HG02571 (cell line): ENCODE data around the gene LMO1.

Source experiments
- ATAC-seq: cut with Tn5 transposase; IDR thresholded peaks from one replicate; pipeline ENCODE4 v1.9.1; 2021; ENCODE audit warnings: mild to moderate bottlenecking, moderate library complexity; ENCODE audit not compliant: unreplicated experiment

Gene LMO1

DNA sequence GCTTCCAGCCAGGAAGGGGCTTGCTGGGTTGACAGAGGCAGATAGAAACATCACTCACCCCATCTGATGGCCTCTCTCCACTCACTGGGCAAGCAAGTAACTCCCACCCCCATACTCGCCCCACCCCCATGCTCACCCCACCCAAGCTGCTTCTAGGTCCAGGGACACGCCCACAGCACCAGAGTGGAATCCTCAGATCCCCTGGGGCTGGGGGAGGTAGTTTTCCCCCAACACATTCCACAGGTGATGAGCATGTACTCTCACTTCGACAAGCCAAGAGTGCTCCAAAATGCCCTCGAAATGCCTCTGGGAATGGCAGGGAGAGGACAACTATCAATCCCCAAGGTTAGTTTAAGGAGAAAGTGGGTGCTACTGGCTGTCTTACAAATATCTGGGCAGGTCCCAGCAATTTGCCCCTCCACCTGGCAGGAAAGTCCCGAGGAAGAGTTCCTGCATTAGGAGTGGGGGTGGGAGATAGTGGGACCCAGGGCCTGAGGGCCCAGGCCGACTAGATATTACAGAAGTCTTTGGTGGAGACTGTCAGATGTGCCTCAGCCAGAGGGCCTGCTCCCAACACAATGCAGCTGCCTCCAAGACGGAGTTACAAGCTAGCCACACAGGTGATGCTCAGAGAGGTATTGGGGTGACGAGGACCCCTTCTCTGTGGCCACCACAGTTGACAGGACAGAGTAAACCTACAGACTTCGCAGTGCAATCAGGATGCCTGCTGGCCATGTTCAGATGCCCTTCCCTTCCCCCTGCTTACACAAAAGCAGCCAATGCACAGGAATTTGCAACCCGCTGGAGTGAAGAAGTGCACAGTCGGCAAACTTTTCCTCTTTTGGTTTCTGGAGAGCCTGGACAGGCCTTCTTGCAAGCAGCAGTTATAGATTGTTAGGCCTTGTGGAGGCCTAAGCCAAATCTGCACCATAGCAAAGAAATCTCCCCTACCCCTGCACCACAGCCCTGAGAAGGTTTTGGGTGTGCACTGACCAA, 2.9 kb upstream of the LMO1 start:
- ATAC-seq: no peak

DNA sequence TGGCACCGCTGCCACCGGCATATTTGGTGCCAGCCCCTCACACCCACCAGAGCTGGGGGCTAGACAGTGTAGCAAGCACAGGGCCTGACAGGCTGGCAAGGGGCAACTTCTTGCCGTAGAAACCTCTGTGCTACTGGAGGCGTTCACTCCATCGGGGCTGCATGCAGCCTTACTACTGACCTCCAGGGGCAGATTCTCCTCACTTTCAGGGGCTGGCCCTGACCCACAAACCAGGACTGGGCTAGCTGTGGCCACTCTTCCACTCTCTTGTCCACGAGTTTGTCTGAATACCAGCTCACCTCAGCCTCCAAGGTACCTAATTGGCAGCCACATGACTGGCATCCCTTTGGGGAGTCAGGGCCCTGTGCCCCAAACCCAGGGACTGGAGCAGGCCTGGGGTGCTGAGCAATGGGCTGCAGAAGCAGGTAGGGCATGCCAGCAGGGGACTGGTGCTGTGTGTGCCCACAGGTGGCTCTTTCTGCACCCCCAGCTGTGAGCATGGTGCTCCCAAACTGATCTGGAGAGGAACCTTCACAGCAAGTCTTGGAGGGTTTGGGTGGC, 2.1 kb upstream of the LMO1 start:
- ATAC-seq: no peak

DNA sequence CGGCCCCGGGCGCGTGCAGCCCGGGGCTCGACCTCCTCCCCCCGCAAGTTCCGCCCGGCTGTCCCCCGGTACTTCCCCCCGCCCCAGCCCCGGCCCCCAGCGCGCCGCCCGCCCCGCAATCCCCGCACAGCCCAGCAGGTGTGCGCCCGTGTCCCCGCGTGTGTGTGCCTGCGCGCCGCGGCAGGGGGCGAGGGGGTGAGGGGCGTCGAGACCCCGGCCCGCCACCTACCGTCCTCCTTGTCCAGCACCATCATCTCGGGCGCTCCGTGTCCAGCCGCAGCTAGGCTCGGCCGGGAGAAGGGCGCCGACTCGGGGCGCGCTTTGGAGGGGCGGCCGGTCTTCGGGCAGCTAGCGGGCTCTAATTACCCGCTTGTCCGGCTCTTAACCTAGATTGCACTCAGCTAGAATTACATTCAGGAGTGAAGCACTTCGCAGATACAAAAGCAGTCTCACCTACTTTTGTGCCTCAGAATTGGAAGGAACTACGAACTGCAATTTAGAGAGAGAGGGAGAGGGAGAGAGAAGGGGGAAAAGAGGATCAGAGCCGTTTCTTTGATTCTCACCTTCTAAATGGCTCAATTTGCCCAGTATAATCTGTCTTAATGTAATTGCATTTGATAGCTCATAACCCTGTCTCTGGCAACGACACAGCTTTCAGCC, 439 bp downstream of the LMO1 start:
- ATAC-seq: no peak

DNA sequence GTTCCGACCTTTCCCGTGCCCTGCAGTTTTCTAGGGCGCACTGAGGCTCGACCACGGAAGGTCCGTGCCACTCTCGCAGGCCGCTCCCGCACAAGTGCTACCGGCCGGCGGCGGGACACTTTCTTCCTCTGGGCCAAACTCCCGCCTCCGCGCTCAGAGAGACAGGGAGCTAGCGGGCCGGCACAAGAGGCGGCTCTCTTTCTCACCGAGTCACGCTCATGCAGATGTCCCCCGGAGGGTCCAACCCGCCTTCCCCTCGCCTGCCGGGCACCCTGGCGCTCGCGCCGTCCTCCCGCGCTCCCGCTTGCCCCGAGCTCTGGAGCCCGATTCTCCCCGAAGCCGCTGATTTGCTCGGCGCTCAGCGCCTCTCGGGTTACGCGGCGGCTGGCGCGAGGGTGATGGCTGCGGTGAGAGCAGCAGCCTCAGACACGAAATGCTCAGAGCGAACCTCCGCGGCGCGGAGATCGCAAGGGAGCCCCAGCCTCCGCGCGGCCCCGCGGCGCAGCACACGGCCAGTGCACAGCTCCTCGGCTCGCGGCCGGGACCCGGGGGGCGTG, 1.0 kb downstream of the LMO1 start:
- no peak for ATAC-seq

DNA sequence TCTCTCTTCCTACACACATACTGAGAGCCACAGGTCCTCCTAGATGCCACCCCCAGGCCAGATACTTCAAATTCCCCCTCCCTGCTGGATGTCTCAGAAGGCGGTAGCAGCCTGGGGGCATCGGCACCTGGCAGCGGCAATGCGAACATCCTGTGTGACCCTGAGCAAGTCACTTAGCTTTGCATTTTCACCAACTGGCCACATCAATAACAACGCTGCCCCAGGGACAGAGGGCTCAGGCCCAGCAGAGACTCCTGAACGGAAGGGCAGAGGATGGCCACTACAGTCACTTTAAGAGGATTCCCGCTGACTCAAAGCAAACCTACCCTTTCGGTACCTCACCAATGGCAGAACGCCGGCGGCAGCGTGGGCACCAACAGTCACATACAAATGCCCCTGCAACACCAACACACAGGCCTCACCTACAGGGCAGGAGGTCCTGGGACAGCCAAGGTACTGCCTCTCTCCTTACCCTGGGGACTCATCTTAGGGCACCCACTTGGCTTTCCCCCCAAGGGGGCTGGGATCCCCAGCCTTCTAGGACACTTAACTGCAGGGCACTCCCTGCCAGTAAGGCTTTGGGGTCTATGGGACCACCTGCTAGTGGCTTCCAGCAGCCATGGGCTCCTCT, 1.6 kb downstream of the LMO1 start:
- ATAC-seq: no peak

DNA sequence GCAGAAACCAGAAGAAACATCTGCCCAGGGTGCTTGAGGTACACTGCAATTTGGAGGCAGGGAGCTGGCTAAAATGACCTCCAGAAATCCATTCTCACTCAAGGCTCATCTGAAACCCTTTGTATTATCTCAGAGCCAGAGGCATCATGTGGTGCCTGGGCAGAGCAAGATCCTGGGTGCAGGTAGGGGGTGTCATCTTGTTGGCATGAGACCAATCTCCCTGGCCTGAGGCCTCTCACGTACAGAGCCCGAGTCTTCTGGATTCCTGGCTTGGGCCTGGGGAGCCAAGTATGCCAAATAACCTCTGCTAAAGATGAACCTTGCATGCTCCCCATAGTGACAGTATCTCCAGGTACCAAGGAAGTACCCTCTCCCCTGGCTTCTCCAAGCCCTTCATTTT, 2.4 kb downstream of the LMO1 start:
- no peak for ATAC-seq

DNA sequence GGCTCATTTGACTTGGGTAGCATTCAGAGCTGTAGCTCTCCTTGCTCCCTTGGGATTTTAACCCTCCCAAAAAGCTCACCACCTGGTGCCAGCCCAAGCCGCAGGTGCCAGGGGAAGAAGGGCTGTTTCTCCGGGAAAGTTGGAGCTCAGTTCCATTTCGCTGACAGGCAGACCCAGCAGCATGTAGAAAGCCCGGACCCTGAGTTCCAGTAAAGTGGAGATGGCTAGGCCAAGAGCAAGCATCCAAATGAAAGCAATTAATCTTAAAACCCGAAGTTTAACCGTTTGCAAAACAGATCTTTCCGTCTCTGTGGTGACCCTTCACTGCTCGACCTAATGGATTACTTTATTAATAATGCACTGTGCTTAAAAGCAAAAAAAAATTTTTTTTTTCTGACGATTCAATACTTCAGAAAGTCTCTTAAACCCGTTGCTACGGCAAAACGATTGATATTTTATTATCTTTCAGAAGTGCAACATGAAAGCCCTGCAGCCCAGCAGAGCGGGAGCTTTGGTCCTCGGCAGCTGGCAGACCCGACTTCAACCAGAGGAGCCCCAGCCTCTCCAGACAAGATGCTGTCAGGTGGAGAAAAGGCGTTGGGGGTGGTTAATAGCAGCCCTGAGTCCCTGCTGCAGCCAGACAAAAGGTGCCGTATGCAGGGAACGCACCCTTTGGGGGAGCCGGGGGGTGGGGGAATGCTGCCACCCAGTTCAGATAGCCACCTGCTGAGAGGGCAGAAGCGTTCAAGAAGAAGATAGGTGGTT, 3.3 kb downstream of the LMO1 start:
- ATAC-seq: no peak

DNA sequence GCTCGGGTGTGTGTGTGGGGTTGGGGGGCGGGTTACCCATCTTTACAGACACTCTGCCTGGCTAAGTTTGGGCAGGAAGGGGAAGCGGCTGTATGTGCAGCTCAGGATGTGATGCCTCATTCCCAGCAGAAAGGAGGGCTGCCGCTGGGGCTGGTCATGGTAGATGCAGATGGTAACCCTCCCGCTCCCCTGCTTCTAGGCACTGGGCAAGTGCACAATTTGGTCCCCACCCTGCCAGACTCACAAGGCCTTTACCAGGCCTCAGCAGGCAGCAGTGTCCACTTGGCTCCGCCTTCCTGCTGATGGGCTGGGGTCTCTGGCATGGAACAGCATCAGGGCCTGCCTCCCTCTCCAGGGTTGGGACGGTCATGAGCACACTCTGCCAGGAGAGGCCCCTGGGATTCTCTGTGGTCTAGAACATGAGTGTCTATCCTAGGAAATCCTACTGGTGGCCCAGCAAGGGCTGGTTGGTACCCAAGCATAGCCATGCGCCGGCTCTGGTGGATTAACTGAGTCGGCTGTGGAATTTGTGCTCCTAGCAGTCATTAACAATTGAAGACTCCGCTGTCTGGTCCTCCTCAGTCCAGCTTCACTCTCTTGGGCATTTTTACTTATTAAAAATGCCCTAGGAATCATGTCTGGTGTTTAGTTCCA, 4.2 kb downstream of the LMO1 start:
- ATAC-seq: no peak

DNA sequence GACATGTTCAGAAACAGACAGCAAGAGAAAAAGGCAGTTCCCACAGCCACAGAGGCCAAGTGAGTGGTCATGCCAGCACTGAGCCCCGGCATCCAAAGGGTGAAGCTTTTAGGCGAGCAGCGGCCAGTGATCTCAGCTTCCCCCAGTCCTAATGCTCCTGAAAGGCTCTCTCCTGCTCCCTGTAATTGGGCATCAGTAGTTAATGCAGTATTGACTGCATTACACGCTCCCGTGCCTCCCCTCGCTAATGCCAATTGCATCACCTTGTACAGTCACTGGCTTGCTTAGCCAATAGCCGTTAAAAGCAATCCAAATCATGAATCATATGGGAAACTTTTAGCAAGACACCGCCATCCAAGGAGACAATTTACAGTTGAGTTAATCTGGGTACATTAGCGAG, 4.9 kb downstream of the LMO1 start:
- ATAC-seq: no peak

DNA sequence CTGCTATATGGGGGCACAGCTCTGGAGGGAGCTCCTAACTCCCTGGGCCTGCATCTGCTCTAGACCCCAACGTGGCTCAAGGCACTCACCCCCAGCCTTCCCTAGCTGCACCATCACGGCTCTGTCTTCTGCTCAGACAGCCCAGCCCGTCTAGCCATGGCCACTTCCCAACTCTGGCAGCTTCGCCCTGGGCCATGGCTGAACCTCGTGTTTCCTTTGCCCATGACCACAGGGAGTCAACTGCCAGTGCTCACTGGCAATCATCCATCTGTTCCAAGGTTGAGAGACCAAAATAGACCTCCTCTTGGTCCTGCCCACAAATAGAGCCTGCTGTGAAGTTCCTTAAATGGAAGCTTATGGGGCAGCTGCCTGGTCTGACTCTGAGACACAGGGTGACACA, 5.4 kb downstream of the LMO1 start:
- no peak for ATAC-seq

DNA sequence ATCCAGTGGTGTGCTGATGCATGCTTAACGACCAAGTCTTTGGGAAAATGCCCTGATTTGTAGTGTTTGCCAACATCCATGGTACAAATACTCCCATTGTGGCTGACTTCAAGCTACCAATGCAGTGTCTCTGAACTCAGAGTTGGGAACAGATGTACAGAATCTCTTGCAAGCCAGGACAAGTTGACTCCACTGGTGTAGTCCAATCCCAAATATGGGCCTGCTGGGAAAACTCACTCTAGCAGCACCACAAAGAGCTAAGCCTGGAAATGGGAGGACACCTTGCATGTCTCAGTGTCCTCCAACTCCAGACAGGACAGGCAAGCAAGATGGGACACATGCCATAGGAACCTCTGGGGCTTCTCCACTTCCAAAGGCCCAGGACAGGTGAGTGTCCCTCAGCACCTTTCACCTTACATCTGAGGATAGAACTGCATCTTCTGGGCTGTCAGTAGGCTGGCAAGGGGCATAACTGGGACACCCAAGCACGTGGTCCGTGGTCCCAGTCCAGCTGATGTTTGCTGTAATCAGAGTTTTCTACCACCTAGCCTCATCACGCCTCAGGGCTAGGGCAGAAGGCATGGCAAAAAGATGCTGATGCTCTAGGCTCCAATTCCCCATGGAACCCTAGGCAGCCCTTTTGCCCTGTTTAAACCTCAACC, 6.5 kb downstream of the LMO1 start:
- ATAC-seq: no peak

DNA sequence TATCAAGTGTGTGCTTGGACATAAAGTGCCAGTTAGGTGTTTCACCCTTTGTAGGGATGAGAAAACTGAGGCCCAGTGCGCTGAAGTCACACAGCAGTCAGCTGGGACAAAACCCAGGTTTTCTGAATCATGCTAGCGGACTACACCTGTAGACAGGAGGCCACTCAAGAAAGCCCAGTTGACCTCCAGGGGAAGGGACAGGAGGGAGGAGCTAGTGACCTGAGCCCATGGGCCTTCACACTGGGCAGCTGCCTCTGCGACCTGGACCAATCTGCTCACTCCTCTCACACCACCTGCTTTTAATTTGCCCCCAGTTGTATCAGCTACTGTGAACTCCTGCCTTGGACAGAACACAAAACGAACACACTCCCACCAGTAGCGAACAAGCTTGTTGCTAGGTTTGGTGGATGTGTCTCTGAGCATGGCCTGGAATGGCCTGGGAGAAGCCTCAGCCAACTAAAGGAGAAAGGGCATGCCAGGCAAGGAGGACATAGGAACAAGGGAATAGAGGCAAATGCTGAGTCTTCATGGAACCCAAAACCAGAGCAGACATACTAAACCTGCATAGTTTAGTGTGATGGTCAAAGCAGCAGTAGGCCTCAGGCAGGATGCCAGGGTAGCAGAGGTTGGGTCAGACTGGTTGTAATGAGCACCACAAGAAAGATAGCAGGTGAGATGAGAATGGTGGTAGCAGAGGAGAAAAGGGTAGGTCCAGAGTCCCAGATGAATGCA, 7.2 kb downstream of the LMO1 start:
- ATAC-seq: no peak

DNA sequence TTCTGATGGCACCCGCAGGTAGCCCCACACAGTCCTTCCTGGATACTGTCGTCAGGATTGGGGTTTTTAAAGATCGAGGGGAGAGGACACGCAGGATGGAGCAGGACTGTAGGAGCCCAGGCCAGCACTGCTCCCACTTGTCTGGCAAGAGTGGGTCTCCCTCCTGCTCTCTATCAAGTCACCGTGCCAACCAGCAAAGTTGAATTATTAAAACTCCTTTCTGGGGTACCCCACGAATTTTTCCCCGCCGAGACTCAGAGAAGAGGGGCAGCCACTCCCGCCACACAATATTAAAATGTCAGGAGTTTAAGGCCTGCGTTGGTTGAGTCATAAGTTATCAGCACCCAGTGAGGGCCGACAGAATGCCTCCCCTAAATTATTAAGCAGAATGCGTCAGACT, 10.1 kb downstream of the LMO1 start:
- no peak for ATAC-seq

DNA sequence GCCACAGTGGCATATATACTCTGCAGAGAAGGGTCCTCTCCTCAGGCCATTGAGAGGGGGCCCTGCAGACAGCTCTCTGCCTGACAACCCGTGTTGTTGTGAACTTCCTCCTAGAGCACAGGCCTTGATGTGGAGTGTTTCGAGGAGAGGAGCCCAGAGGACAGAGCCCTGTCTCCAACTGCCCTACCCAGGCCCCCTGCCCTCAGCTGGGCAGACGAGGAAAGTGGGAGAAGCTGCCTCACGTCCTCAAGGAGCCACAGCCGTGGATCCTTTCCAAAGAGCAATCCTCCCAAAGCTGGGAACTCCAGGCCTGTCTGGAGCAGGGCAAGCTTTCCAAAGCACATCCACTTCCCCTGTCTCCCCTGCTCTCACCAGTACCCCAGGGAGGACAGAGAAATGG, 10.7 kb downstream of the LMO1 start:
- ATAC-seq: no peak

DNA sequence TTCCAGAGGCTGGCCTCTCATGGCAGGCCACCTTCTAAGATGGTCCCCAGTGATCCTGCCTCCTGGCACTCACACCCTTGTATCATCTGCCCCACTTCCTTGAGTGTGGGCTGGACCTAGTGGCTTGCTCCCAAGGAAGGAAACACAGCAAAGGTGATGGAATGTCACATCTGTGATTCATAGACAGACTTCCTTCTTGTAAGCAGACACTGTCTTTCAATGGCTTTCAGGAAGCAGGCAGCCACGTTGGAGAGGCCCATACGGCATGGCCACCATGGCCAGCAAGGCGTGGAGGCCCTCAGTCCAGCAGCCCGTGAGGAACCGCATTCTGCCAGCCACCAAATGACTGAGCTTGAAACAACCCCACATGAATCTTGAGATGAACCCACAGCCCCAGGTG, 11.3 kb downstream of the LMO1 start:
- no peak for ATAC-seq

DNA sequence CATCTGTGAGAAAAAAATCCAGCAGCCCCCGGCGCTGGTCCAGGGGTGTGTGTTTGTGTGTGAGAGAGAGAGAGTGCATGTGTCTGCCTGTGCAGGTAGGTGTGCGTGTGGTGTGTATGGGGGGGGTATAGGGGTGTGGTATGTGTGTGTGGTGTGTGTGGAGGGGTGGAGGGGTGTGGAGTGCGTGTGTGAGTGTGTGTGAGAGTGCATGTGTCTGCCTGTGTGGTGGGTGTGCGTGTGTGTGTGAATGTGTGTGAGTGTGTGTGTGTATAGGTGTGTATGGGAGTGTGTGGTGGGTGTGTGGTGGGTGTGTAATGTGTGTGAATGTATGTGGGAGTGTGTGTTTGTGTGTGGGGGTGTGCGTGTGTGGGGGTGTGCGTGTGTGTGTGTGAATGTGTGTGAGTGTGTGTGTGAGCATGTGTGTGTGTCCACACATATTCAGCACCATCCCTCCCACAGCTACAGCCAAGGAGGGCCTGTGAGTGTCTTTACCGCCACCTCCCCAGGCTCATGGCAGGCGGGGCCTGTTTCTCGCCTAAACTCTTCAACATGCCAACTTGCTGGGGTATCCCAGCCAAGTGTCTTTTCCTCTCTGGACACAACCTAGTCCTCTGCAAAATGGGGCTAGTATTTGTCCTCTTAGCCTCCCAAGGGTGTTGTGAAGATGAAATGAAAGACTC, 11.9 kb downstream of the LMO1 start:
- ATAC-seq: no peak

DNA sequence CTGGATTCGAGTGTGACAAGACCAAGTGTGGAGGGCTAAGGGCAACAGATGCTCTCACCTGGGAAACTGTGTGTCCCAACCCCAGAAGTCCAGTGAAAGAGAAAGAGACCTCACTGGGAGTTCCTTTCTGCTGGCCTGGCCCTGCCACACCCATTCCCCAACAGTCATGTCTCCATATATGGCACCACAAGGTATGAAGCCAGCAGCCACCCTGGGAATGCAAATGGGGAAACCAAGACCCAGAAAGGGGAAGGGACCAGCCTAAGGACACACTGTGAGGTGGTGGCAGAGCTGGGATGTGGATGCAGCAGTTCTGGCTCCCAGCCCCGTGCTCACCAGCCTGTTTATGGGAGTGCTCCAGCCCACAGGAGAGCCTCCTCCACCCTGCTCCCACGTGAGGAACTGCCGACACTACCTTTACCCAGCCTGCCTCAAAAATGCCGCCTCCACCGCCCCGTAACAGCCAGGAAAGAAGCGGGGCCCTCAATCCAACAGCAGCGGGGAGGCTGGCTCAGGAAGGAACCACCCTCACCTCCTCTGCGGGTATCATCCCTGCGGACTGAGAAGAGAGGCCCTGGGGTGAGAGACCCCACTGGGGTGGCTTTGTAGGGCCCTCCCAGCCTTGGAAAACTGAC, 12.6 kb downstream of the LMO1 start:
- no peak for ATAC-seq

DNA sequence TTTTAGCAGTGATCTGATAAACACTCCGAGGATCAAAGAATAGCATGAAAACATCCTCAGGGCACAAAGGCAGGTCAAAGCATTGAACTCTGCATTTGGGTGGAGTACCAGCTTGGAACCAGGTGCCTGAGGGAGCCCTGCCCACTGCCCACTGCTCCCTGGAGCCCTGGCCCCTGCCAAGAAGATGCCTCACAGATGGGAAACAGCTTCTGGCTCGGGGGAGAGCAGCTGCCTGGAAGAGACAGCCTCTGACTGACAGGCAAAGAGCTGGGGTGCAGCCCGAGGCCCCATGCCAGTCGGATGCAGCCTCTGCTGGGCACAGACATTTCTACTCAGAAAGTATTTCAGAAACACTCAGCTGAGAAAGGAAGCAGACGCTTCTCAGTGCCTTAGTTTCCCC, 13.2 kb downstream of the LMO1 start:
- no peak for ATAC-seq
